ENCODE data around the gene TNS2. TPM values are rescaled to one million over a fixed set of nuclear protein-coding genes. Genes with fewer than 3 reads are reported as not detected.
"Not testable (repeated sequence)": the region's sequence is repeated elsewhere in the genome, so short reads cannot be mapped to it uniquely, and the experiment has no call there.

Gene TNS2
- total RNA-seq, 4 donors from 2014 or later = 48.2 to 397 (median 169) TPM

- intact Hi-C loops (cut with DNase I; ENCODE audit: low total_unique reads) = no loop called here
- Histone ChIP-seq H3K27me3 (peaks cover 15% of the 10 kb centered on the region), H3K4me3 (no peak overlapping the region), H3K27ac (no peak overlapping the region), H3K4me1 (peaks cover 0 to under 1% (median under 1%) of the 10 kb centered on the region in 4 donors), H3K9me3 (no peaks in the 10 kb centered on the region), H3K36me3 (no peaks in the 10 kb centered on the region)
- in situ Hi-C loops (cut with MboI; ENCODE audit: low pct_ligation_motif_present in 1 of 4, low pct_unique_long_range_greater_than_20kb in 1 of 4, low sequenced_read_pairs in 3 of 4) = no loop called here
- WGBS, 2 donors (ENCODE audit: low coverage in 1 of 2) = 81 to 89% methylated on average over 3 to 6 of the region's 6 CpGs
- no peak for TF ChIP-seq POLR2A (IDR thresholded peaks at IDR 0.05)
- no peak for TF ChIP-seq POLR2AphosphoS5 (IDR thresholded peaks at IDR 0.05)
- TF ChIP-seq EP300 (IDR thresholded peaks at IDR 0.05; ENCODE audit: low read depth) = no peak
- TF ChIP-seq CTCF (IDR thresholded peaks at IDR 0.05) = no peak
- DNase-seq = no peak
Observed at GRCh38 chr12:53091756-53092155, 41.9 kb downstream of the TNS2 start.

- intact Hi-C loops (cut with DNase I; ENCODE audit: low total_unique reads) = no loop called here
- WGBS, 2 donors (ENCODE audit: low coverage in 1 of 2) = 64% methylated on average over 6 of the region's 6 CpGs; no CpG with 5 or more reads in 1 of the 2 donors
- H3K36me3 ChIP-seq = no peaks in the 10 kb centered on the region
- no peaks in the 10 kb centered on the region for H3K9me3 ChIP-seq
- peaks cover 15 to 21% (median 18%) of the 10 kb centered on the region in 4 donors for H3K4me1 ChIP-seq
- no peak overlapping the region for H3K4me3 ChIP-seq
- peak overlapping the region; percentile 11 to 55 (median 48) for H3K27ac ChIP-seq
- no peak for TF ChIP-seq CTCF (IDR thresholded peaks at IDR 0.05)
- DNase-seq = no peak
- peaks cover 28% of the 10 kb centered on the region for H3K27me3 ChIP-seq
- in situ Hi-C loops (cut with MboI; ENCODE audit: low pct_ligation_motif_present in 1 of 4, low pct_unique_long_range_greater_than_20kb in 1 of 4, low sequenced_read_pairs in 3 of 4) = no loop called here
Observed at GRCh38 chr12:53093777-53094393, 44.0 kb downstream of the TNS2 start.

GRCh38 chr12:53094394-53094787 is 44.5 kb downstream of the TNS2 start:
- Histone ChIP-seq H3K9me3 (no peaks in the 10 kb centered on the region), H3K4me3 (no peak overlapping the region), H3K36me3 (no peaks in the 10 kb centered on the region), H3K4me1 (peaks cover 18 to 26% (median 23%) of the 10 kb centered on the region in 4 donors), H3K27ac (peak overlapping the region; percentile 11 to 55 (median 48)), H3K27me3 (peaks cover 28% of the 10 kb centered on the region)
- WGBS, 2 donors (ENCODE audit: low coverage in 1 of 2) = 79 to 80% methylated on average over 3 to 6 of the region's 6 CpGs
- in situ Hi-C loops (cut with MboI; ENCODE audit: low pct_ligation_motif_present in 1 of 4, low pct_unique_long_range_greater_than_20kb in 1 of 4, low sequenced_read_pairs in 3 of 4) (no loop called here), intact Hi-C loops (cut with DNase I; ENCODE audit: low total_unique reads) (no loop called here)
- no peak for DNase-seq
- TF ChIP-seq CTCF (IDR thresholded peaks at IDR 0.05) = no peak
- TF ChIP-seq POLR2AphosphoS5 (IDR thresholded peaks at IDR 0.05) = no peak
- TF ChIP-seq EP300 (IDR thresholded peaks at IDR 0.05; ENCODE audit: low read depth) = no peak

GRCh38 chr12:53094796-53095595 is 45.1 kb downstream of the TNS2 start:
- H3K4me3 ChIP-seq; H3K36me3 ChIP-seq; in situ Hi-C loops (cut with MboI; ENCODE audit: low pct_ligation_motif_present in 1 of 4, low pct_unique_long_range_greater_than_20kb in 1 of 4, low sequenced_read_pairs in 3 of 4); DNase-seq; intact Hi-C loops (cut with DNase I; ENCODE audit: low total_unique reads); H3K9me3 ChIP-seq: not testable (repeated sequence)
- WGBS, 2 donors (ENCODE audit: low coverage in 1 of 2) = 63 to 91% methylated on average over 1 to 5 of the region's 5 CpGs
- H3K27ac ChIP-seq = peak overlapping the region in 2 of 4 donors; percentile 77 to 80
- H3K4me1 ChIP-seq = peaks cover 18 to 26% (median 23%) of the 10 kb centered on the region in 4 donors
- peaks cover 28% of the 10 kb centered on the region for H3K27me3 ChIP-seq

GRCh38 chr12:53095596-53095895 is 45.7 kb downstream of the TNS2 start:
- Histone ChIP-seq H3K27me3 (peaks cover 28% of the 10 kb centered on the region), H3K27ac (peak overlapping the region; percentile 77 to 88 (median 84)), H3K4me1 (peaks cover 18 to 26% (median 23%) of the 10 kb centered on the region in 4 donors)
- in situ Hi-C loops (cut with MboI; ENCODE audit: low pct_ligation_motif_present in 1 of 4, low pct_unique_long_range_greater_than_20kb in 1 of 4, low sequenced_read_pairs in 3 of 4); H3K4me3 ChIP-seq; intact Hi-C loops (cut with DNase I; ENCODE audit: low total_unique reads); H3K36me3 ChIP-seq; H3K9me3 ChIP-seq; DNase-seq: not testable (repeated sequence)
- WGBS, 2 donors (ENCODE audit: low coverage in 1 of 2) = 95% methylated on average over 3 of the region's 3 CpGs

Data from transverse colon (tissue), 4 donors.